G401 (cell line): Measurements from ENCODE around the gene C15orf39. TPM values are rescaled to one million over a fixed set of nuclear protein-coding genes. Genes with fewer than 3 reads are reported as not detected.

Source experiments
- DNase-seq: peaks from one replicate; pipeline ENCODE4 v3.0.0-alpha.2; 2015; ENCODE audit warnings: low spot score
- in situ Hi-C: cut with HindIII; loops from 2 replicates; pipeline ENCODE4 v1.10.0; 2016; ENCODE audit warnings: low sequenced_read_pairs, mixed read lengths
- total RNA-seq: library from RNA; depleted of rRNA; stranded (reverse); fragments of >200 nt; shearing (Covaris generic); gene quantifications from 2 replicates; pipeline ENCODE4 v1.2.3, GENCODE V29; 2014

The C15orf39 gene
- total RNA-seq, 1 experiment from 2014 or later = 11.3 TPM

DNA sequence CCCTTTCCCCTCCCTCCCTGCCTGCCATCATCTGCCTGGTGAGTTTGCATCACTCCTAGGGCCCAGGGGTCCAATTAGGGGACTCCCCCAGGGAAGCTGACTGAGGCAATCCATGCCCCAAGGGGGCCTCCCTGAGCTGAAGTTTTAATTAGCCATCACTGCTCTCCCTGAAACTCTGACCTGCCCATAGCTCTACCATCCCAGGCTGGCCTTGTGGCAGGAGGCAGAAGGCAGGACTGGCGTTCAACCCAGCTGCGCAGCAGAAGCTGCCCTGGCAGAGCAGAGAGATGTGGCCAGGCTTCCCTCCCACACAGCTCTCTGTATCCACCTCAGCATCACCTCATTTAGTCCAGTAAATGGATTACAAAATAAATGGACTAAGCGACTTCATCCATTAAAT lies 7.7 kb upstream of the C15orf39 start:
- no peak for DNase-seq
- in situ Hi-C loops = loop anchor here (5.0 kb wide), 1 partner anchor 67 kb away; no protein-coding TSS in a partner anchor

DNA sequence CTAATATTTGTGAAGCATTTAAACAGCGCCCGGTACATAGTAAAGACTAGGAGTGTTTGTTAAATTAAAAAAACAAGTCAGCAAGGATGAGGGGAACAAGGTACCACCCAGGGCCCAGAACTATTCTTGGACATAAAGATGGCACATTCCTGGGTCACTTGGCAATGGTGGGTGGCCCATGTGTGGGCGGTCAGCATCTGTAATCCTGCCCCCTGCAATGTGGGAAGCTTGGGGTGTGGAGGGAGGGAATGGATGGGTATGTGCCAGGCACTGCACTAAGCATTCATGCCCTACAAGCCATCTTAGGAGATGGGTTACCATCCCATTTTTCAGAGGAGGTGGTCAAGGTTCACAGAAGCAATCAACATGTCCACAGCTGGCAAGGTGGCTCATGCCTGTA lies 7.3 kb upstream of the C15orf39 start:
- in situ Hi-C loops = loop anchor here (5.0 kb wide), 1 partner anchor 67 kb away; no protein-coding TSS in a partner anchor
- DNase-seq = no peak

DNA sequence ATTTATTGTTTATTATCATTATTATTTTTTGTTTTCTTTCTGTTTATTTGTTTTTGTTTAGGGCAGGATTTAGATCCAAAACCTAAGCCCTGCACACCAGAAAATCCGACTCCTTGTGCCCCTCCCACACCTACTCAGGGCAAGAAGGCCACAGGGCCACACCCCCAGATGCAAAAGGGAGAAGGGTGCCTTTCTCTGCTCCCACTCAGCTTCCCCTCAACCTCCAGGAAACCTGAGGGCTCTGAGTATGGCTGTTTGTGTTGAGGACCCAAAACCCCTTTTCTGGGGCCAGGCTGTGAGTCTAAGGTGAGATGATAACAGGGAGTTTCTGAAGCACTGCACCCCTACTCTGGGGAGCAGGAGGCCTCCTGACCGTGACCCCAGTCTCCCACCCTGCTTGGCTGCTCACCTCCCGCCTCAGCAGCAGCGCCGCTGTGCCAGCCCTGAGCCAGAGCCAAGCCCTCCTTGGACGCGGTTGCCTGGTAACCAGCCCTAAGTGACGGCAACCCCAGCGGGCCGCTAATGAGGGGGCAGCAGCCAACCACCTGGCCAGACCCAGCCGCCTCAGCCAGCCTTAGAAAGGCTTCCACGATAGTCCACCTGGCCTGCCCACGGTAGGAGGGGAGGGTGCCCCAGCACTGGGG lies 6.4 kb upstream of the C15orf39 start:
- peak; percentile 81 for DNase-seq
- in situ Hi-C loops = no loop called here

DNA sequence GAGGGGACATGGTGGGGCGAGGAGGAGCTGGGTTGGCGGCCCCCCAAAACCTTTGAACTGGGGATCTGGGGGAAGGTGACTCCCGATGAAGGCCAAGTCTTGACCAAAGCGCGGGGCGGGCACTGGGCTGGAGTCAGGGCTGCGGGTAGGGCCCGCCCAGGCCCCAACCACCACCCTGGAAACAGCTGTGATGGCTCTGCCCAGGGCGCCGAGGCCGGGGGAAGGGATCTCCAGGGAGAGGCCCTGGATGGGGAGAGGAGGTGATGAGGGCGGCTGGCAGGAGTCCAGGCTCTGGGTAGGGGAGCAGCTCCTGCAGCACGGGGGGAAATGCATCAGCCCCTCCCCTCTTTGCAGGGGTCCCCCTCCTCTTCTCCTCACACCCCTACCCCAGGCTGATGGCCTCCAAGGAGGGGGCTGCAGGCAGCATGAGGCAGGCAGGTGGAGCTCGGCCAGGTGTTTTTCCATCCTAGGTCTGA lies 5.9 kb upstream of the C15orf39 start:
- in situ Hi-C loops = no loop called here
- no peak for DNase-seq

GRCh38 chr15:75197062-75197630 lies 4.5 kb upstream of the C15orf39 start:
- in situ Hi-C loops = no loop called here
- peak; percentile 94 for DNase-seq

- DNase-seq = peak; percentile 58
- in situ Hi-C loops = no loop called here
Measured at GRCh38 chr15:75198560-75199356, 2.9 kb upstream of the C15orf39 start.

DNA sequence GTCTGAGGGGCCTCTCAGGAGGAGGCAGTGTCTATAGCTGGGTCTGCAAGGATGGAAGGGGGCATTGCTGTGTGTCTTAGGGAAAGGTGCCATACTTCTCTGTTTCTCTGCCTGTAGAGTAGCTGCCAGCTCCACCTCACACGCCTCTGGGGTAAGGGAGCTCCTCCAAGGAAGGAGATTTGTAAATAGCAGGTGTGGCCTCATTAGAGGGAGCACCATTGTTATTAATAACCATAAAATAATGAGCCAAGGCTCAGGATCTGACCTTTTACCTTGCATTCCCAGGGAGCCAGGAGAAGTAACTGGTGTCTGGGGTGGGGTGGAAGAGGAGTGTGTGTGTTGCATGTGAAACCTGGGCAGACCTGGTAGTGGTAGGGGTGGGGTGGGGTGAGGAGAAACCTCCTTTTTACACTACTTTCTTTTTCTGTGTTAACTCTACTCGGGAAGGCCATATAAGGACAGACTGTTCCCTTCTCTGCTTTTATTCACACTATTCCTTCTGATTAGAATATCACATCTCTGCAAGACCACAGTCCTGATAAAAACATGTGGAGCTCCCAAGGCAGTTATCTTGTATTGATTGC lies 2.2 kb upstream of the C15orf39 start:
- DNase-seq = no peak
- in situ Hi-C loops = no loop called here

GRCh38 chr15:75200391-75200764 lies 1.3 kb upstream of the C15orf39 start:
- DNase-seq = no peak
- in situ Hi-C loops = no loop called here

GRCh38 chr15:75200765-75201615 lies 692 bp upstream of the C15orf39 start:
- in situ Hi-C loops = no loop called here

DNA sequence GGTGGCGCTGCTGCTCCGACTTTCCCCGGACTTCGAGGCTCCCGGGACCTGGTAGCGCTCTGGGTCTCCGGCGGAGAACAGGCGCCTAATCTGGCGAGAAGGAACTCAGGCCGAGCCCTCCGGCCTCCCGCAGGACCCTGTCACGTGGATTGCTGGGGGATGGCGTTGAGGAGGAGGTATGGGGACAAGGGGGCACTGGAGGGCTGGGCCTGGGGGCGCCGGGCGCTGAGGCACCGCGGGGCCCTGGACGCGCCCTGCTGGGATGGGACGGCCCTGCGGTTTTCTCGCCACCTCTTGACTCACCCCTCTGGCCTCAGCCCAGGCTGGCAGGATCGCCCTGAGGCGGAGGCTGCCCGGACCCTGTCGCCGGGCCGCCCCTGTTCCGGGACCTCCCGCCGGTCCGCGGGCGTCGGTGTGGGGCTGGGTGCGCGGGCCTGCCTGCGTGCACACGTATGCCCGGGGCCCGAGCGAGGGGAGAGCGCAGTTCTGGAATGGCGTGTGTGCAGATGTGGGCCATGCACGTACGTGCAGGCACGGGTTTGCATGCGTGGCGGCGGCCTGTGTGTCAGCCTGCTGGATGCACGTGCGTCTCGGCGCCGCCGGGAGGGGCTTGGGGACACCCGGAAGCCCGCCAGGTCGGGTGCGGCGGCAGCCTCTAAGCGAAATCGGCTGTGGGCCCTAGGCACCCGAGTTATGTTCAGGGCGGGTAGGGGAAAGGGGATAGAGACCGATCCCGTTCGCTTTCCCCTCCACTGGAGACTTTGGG lies 752 bp downstream of the C15orf39 start:
- no peak for DNase-seq
- in situ Hi-C loops = no loop called here

More at GRCh38 chr15:75200765-75201615, 692 bp upstream of the C15orf39 start:
- no peak for DNase-seq

DNA sequence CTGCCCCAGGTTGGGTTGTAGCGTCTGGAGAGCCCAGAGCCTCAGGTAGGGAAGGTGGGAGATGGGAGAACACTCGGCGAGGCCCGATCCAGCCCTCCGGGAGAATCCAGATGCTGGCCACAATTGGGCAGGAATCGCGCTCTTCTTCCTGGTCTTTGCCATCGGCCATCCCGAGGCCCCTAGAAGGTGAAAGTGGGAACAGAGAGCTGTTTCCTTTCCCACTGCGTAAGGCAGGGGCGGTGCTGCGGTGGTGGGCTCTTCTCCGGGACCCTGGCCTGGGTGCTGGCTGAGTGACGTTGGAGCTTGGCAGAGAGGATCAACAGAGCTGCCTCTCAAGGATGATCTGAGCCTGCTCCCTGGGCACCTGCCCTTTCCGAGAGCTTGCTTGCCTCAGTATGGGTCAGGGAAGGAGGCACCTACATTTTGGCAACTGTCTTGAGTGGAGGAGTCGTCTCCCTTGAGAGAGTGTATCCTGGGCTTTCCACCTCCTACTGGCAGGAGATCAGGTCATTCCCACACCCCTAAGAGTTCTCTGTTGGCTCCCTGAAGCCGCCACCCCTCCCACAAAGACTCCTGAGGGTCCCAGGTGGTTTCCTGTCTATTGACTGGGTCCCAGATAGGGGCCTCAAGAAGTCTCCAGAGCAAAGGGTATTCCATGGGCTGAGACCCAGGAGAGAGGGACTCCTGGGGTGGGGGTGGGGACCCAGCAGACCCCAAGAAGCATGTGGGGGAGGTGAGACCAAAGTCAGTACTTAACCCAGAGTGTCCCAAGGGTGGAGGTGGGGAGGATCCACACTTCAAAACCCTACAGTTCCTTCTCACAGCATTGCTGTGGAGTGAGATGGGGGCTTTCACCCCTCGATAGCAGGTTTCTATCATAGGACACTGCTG lies 1.6 kb downstream of the C15orf39 start:
- no peak for DNase-seq
- in situ Hi-C loops = no loop called here

DNA sequence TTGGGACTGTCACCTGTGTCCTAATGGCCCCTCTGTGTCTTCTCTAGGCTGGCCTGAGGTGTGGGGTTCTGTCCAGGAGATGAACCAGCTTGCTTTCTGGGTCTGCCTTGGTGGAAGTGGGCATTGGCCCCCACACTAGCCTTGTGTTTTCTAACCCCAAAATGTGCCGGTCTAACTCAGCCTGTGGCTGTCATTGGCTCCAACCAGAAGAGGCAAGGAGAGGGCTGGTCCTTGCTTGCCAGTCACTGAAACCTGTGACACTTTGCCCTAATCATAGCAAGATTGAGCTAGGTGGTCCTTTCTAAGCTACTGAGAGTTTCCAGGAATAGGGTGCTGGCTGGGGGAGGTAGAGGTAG lies 2.2 kb downstream of the C15orf39 start:
- in situ Hi-C loops = no loop called here
- no peak for DNase-seq

GRCh38 chr15:75204340-75205063 lies 2.8 kb downstream of the C15orf39 start:
- DNase-seq = peak; percentile 94
- in situ Hi-C loops = no loop called here

GRCh38 chr15:75205064-75205395 lies 3.3 kb downstream of the C15orf39 start:
- DNase-seq = no peak
- in situ Hi-C loops = no loop called here

DNA sequence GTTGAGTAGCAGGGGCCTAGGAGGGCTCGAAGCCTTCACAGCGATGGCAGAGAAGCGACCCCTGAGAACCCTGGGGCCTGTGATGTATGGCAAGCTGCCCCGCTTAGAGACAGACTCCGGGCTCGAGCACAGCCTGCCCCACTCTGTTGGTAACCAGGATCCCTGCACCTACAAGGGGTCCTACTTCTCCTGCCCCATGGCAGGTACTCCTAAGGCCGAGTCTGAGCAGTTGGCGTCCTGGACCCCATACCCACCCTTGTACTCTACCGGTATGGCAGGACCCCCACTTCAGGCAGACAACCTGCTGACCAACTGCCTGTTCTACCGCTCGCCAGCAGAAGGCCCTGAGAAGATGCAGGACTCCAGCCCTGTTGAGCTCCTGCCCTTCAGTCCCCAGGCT lies 4.3 kb downstream of the C15orf39 start:
- no peak for DNase-seq
- in situ Hi-C loops = no loop called here

DNA sequence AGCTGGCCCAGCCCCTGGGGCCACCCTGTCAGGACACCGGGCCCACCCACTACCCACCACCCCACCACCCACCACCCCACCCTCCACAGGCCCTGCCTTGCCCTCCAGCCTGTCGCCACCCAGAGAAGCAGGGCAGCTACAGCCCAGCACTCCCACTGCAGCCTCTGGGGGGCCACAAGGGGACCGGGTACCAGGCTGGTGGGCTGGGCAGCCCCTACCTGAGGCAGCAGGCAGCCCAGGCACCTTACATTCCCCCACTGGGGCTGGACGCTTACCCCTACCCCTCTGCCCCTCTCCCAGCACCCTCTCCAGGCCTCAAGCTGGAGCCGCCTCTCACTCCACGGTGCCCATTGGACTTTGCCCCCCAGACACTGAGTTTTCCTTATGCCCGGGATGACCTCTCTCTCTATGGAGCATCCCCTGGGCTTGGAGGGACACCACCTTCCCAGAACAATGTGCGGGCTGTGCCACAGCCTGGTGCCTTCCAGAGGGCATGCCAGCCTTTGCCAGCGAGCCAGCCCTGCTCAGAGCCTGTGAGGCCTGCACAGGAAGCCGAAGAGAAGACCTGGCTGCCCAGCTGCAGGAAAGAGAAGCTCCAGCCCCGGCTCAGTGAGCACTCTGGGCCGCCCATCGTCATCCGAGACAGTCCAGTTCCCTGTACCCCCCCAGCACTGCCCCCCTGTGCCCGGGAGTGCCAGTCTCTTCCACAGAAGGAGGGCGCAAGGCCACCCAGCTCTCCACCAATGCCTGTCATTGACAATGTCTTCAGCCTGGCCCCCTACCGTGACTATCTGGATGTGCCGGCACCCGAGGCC lies 5.3 kb downstream of the C15orf39 start:
- DNase-seq = no peak
- in situ Hi-C loops = no loop called here
